HG02798 (cell line): Measurements from ENCODE around the gene CYB5RL.
"Not testable (repeated sequence)": the region's sequence is repeated elsewhere in the genome, so short reads cannot be mapped to it uniquely, and the experiment has no call there.

Source experiments
- ATAC-seq: cut with Tn5 transposase; IDR thresholded peaks from one replicate; pipeline ENCODE4 v1.9.1; 2021; ENCODE audit warnings: mild to moderate bottlenecking; ENCODE audit not compliant: unreplicated experiment, poor library complexity

The CYB5RL gene, protein sequence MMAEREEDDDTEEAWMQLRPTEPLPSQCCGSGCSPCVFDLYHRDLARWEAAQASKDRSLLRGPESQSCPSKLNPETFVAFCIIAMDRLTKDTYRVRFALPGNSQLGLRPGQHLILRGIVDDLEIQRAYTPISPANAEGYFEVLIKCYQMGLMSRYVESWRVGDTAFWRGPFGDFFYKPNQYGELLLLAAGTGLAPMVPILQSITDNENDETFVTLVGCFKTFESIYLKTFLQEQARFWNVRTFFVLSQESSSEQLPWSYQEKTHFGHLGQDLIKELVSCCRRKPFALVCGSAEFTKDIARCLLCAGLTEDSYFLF

DNA sequence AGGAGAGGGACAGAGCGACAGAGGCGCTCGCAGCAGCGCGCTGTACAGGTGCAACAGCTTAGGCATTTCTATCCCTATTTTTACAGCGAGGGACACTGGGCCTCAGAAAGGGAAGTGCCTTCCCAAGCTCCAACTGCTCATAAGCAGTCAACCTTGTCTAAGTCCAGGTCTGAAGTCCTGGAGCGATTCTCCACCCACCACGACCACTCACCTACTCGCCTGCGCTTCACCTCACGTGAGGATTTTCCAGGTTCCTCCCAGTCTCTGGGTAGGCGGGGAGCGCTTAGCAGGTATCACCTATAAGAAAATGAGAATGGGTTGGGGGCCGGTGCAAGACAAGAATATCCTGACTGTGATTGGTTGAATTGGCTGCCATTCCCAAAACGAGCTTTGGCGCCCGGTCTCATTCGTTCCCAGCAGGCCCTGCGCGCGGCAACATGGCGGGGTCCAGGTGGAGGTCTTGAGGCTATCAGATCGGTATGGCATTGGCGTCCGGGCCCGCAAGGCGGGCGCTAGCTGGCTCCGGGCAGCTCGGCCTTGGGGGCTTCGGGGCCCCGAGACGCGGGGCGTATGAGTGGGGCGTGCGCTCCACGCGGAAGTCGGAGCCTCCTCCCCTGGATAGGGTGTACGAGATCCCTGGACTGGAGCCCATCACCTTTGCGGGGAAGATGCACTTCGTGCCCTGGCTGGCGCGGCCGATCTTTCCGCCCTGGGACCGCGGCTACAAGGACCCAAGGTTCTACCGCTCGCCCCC lies at the start of gene CYB5RL, which contains the start of gene MRPL37:
Gene CYB5RL (minus strand): TSS at position 266 of the 754 bp plus-strand sequence. CDS start 4,414 bp downstream, outside the sequence.
Gene MRPL37 (plus strand): TSS at position 403 of the 754 bp plus-strand sequence. CDS start 77 bp downstream, at position 480.
- peak; percentile 98 for ATAC-seq

DNA sequence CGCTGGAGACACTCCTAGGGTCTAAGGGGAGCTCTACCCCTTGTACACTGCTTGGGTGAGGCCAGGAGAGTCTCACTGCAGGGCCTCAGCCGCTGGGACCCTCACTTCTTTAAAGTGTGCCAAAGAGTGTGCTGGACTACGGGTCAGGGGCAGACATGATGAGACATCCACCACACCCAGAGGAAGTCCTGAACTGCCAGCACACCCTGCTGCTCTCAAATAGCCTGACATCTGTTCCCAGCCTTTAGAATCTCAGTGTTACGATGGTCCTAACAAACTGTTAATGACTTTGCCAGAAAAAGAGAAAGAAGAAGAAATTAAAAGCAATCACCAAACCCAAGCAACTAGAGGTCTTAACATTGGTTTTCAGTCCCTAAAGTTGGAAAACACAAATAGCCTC lies 49.1 kb upstream of the CYB5RL start:
- ATAC-seq, result no peak

DNA sequence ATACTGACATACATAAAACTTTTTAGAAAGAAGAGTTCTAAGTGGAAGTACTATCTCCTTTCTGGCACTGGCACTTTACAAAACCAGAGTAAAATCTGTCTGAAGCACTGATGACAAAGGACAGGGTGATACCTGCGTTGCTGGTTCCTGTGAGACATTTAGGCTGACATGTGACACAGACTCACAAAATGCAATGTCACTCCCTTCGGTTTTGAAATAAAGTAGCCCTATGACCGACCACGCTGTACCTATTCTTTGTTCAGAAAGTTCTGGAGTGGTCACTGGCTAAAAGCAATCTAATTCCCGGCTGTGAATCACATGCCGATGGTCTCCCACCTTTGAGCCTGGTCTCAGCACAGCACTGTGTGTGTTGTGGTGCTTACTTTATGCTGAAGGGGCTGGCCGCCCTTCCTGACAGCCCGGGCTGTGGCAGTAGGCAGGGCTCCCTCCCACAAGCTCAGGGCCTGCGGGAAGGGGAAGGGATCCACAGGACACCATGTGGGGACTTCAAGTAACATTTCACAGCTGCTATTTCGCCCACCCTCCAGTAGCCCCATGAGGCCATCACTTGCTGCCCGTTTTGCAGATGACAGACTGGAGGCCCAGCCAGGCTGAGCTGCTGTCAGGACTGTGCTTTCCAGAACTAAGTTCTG lies 48.2 kb upstream of the CYB5RL start:
- ATAC-seq, result no peak

DNA sequence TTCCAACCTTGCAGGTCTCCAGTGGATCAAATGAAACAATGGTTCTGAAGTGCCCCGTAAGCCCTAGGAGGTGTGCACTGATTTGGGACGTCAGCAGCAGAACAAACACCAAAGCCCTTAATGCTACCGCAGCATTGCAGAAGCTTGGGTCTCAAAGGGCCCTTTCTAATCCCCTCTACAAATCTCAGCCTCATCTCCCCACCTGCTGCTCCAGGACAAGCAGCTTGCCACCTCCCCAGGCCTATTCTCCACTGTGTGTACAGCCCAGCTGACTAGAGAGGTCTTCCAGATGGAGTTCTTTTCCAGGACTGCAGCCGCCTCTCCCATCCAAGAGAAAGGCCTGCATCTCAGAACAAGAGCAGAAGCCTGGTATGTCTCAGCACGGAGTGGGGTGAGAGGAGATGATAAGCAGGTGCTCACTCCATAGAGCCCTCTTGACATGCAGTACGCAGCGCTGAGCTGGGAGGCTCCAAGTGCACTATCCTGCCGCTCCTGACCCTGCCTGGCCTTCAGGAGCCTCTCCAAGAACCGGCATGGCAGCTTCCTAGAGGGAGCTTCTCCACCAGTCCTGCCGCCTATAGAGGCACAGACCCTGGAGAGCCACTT lies 46.4 kb upstream of the CYB5RL start:
- no peak for ATAC-seq

DNA sequence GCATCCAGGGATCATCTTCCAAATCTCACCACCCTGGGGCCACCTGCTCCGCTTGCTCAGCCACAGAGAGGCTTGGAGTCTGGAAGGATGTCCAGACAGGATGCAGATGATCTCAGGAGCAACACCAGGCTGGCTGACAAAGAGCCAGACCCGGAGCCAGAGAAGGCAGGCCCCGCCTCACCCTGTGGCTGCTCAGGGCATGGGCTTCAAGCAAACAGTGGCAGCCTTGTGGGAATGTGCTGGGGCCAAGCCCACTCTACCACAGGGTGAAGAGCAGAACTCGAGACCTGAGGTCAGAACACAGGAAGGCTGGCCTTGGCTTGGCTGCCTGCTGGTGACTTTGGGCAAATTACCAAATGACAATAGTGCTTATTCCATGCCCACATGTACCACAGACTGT lies 45.7 kb upstream of the CYB5RL start:
- ATAC-seq, result no peak

DNA sequence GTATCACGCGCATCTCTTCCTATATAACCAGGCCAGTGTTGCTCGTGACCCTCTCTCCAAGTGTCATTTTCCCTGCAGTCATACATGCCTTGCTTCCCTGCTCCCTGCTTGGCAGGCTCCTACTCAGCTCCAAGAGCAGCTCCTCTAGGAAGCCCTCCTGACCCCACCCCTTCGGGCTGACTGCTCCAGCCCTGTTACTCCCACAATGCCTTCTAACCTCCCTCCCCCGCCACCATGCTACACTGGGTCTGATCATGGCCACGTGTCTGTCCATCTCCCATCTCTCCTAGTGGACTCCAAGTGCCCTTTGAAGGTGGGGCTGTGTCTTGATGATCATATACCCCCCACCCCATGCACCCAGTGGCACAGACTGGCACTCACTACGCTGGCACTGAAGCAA lies 44.8 kb upstream of the CYB5RL start:
- ATAC-seq, result no peak

DNA sequence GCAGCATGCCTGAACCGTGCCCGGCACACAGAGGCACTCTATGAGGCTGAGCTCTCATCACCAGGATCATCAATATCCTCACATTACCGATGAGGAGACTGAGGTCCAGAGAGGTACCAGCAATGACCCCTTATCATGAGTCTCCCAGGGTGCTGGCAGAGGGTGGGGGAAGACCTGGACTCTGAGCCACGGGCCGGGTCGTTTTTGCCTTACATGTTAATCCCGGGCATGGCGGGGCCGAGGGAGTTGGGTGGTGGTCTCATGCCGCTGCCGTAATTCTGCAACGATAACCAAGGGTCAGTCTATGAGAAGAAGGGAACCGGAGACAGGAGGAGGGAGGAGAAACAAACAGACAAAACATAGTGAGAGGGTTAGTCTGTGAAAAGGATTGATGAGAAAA lies 43.2 kb upstream of the CYB5RL start:
- ATAC-seq, result no peak

DNA sequence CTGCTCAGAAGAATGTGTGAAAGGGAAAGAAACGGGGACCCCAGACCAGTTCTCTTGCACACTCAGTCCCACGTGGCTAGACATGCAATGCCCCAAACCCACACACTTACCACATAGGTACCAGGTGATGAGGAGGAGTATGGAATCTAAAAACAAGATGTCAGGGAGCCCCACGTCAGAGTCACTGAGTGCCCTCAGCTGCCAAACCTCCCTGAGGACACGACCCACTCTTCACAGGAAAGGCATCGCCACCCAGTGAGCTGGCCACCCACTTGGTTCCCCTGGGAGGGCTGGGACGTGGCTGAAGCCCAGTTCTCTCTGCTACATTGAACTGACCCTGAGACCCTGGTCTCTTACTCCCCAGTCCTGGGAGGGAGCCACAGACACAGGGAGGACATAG lies 41.5 kb upstream of the CYB5RL start:
- no peak for ATAC-seq

DNA sequence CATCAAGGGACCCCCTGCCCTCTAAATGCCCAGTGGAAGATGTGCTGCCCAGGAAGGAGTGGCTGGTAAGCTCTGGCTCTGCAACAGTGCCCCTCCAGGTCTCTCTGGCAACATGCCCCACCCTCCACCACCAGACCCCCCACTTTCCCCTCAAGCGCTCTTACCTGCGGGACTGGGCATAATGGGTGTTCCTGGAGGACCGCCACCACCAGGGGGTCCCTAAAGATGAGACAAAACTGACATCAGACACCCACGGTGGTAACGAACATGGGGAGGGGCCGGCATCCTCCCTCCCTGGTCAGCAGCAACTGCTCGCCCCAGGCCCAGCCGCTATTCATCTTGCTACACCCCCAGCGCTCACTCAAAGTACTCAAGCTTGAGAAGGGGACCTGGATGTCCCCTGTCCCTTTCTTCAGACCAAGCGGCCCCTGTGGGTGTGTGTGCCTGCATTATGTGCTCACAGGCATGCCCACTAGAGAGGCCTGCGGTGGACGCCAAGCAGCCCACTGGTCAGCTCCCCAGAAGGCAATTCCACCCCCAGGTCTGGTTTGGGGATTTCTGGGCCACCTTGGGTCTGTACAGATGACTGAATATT lies 41.0 kb upstream of the CYB5RL start:
- ATAC-seq, result no peak

DNA sequence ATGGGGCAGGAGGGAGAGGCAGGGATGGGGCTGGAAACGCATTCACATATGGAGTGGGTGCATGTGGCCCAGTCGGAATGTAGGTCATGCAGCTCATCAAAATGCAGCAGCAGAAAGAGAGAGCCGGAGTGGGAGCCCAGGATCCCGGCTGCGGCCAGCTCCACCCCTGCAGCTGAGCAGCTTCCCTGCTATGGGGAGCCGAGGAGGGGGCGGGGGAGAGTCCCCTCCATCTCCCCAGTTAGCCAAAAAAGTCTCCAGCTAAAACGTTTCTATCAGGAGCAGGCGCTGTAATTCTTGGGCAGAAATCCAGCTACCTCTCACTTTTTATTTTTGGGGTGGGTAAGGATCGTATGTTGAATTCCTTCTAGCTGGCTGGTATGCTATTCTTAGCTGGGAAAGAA lies 39.8 kb upstream of the CYB5RL start:
- no peak for ATAC-seq

DNA sequence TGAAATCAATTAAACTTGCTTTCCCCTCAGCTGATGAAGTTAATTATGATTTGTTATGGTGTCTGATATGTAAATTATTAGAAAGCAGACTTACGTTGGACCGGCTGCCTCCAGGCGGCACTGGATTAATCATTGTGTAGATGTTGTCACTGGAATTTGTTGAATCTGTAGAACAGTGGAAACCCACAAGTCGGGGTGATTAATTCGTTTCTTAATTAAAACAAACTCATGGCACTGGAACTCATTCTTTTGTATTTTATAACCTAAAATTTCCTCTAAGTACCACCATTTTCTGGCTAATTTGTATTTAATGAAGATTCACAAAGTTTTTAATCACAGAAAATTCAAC lies 39.2 kb upstream of the CYB5RL start:
- ATAC-seq, result no peak

DNA sequence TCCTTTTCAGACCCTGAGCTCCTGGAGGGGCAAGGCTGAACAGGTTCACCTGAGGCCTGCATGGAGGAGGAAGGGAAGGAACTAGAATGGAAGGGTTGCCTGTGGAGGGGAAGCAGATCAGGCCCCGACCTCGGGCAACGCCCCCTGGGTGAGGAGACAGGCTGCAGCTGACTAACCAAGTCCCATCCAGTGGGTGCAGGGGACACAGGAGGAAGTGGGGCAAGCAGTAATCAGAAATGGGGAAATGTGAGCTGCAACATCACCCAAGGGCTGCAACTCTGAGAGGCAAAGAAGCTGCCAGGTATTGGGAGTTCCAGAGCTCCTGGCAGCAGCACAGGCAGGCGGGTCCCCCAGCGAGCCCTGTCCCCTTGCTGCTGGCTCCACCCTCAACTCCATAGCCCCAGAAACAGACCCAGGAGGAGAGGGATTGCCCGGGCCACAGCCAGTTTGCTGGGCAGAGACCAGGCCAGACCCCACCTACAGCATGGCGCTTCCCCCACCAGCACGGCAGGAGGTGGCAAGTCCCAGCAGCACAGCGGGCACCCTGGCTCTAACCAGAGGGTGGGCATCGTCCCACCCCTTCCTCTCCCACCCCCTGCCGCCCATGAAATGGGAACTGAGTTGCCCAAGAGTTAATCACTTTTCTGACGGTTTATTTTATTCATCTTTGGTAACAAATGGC lies 38.7 kb upstream of the CYB5RL start:
- ATAC-seq, result no peak

DNA sequence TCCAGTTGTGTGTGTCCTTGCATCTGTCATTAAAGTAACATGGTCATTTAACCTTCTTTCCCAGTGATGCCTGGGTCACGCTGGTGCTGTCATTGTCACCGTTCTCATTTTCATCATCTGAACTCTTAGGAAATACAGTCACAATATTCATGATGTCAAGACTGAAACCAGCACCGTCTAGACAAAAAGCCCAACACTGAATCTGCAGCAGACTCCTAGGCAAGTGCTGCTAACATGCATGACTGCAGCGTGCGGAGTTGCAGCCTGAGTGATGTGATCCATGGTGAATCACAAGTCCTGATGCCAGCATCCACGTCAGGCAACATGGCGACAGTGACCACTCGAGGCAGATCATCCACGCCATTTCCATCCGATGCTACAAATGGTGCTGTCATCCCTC lies 37.8 kb upstream of the CYB5RL start:
- no peak for ATAC-seq

DNA sequence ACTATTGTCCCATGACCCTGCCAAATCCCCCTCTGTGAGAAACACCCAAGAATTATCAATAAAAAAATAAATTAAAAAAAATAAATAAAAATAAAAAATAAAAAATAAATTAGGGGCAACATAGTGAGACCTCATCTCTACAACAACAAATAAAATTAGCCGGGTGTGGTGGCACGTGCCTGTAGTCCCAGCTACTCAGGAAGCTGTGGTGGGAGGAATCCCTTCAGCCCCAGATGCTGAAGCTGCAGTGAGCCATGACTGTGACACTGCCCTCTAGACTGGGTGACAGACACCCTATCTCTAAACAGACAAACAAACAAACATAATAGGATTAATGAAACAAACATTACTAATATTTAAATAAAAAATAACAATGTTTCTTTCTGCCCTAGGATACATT lies 34.5 kb upstream of the CYB5RL start:
- ATAC-seq, result no peak

DNA sequence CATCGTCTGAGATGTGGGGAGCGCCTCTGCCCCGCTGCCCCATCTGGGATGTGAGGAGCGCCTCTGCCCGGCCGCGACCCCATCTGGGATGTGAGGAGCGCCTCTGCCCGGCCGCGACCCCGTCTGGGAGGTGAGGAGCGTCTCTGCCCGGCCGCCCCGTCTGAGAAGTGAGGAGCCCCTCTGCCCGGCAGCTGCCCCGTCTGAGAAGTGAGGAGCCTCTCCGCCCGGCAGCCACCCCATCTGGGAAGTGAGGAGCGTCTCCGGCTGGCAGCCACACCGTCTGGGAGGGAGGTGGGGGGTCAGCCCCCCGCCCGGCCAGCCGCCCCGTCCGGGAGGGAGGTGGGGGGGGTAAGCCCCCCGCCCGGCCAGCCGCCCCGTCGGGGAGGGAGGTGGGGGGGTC lies 33.4 kb upstream of the CYB5RL start:
- ATAC-seq, result not testable (repeated sequence)

DNA sequence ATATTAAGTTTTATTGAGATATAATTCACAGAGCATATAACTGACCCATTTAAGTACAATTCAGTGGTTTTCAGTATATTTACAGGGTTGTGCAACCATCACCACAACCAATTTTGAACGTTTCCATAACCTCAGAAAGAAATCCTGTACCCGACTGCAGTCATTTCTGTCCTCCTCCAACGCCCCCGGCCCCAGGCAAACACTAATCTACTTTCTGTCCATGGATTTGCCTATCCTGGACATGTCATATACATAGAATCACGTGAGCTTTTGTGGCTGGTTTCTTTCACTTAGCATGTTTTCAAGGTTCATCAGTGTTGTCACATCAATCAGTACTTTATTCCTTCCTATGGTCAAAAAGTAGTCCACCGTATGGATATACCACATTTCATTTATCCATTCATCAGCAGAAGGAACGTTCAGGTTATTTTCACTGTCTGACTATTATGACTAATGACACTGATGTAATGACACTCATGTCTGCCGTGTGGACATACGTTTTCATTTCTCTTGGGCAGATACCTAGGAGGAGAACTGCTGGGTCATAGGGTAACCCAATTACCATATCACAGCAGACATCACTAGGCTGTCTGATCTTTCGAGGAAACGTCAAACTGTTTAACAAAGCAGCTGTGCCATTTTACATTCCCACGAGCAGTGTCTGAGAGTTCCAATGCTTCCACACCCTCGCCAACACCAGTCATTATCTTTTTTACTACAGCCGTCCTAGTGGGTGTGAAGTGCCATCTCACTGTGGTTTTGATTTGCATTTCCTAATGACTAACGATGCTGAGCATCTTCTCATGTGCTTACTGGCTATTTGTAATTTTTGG lies 30.9 kb upstream of the CYB5RL start:
- ATAC-seq, result peak; percentile 50

DNA sequence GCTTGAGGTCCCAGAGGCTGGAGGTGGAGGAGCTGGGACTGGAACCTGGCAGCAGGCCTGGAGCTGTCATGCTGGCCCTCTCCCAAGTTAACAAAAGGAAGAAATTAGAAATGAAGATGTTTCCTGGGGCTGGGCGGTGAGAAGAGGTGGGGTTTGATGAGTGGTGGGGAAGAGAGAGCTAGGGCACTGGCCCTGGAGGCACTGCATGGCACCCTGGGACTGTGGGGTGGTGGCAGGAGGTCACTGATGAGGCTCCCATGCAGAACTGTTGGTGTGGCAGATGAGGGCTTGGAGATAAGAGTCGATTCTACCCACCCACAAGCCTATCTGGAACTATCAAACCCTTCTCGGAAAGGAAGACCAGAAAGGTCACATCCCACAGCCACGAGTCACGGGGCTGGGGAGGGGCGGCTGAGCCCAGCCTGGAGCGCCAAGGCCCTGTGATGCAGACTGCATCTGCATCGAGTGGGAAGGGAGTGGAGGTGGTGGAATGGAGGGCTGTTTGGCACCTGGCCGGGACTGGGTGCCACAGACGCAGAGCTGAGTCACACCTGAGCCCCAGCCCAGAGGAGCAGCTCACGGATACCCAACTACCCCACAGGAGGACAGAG lies 29.6 kb upstream of the CYB5RL start:
- no peak for ATAC-seq

DNA sequence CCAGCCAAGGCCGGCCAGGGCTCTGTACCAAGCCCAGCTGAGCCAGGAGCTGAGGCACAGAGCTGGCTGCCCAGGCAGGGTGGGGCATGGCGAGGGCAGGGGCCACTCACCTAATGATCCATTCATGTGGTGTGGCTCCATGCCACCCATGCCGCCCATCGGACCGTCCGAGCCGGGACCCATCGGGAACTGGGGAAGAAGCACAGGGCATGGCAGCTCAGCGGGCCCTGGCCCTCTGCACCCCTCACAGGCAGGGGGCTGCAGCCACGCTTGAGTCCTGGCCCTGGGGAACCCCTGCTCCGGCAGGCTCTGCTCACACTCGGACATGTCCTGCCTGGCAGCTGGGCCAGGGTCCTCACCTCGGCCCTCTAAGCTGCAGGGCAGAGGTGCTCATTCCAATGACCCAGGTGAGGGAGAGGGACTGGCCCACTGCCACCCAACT lies 28.8 kb upstream of the CYB5RL start:
- no peak for ATAC-seq

DNA sequence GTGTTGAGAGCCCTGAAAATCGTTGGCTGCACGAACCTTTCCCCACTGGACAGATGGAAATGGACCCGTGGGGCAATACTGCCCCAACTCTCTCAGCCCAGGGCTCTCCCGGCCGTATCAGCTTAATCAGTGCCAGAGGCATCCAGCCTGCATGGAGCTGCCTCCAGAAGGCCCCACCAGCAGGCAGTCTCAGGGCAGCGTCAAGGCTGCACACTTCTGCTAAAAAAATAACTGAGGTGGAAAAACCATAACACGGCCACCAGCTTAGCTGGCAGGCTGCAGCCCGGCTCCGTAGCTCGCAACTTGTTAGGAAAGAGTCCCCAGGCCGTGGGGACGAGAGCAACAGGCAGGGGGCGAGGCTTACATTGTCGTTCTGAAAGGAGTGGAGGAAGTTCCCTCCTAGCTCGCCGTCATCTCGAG lies 28.1 kb upstream of the CYB5RL start:
- no peak for ATAC-seq
